Measurements from ENCODE around the gene DROSHA. TPM values are rescaled to one million over a fixed set of nuclear protein-coding genes. Genes with fewer than 3 reads are reported as not detected.
A peak's percentile ranks its signal among the peaks of the same experiment; 100 is the strongest.
"Not testable (repeated sequence)": the region's sequence is repeated elsewhere in the genome, so short reads cannot be mapped to it uniquely, and the experiment has no call there.

Gene DROSHA
- 10 to 100 TPM; 26.2 to 46.0 (median 29.4) TPM for total RNA-seq
- 30.7 TPM for polyA plus RNA-seq
- long read RNA-seq, donor 1, full-length matches to known transcripts = 2 of 28 reads
- long read RNA-seq, donor 1, partial matches to known transcripts = 22 of 28 reads
- long read RNA-seq, donor 1, other reads (novel, unspliced or antisense) = 4 of 28 reads
- long read RNA-seq, donor 2, partial matches to known transcripts = 4 of 7 reads
- long read RNA-seq, donor 2, other reads (novel, unspliced or antisense) = 3 of 7 reads
- long read RNA-seq, donor 3, partial matches to known transcripts = 23 of 27 reads
- long read RNA-seq, donor 3, other reads (novel, unspliced or antisense) = 4 of 27 reads
- long read RNA-seq, donor 4, full-length matches to known transcripts = 1 of 15 reads
- long read RNA-seq, donor 4, partial matches to known transcripts = 6 of 15 reads
- long read RNA-seq, donor 4, other reads (novel, unspliced or antisense) = 8 of 15 reads

- WGBS = under 1% methylated on average over 52 of the region's 52 CpGs
These were observed at the start of gene DROSHA, which contains the start of gene C5orf22 for GRCh38 chr5:31531888-31532547. Gene DROSHA, minus strand, starts transcription at chr5:31532093. Its CDS starts 3,034 bp downstream, at chr5:31529059. Gene C5orf22, plus strand, starts transcription at chr5:31532301. Its CDS starts 92 bp downstream, at chr5:31532393.

GRCh38 chr5:31579558-31579957 is 47.7 kb upstream of the DROSHA start:
- no peak overlapping the region for H3K27ac ChIP-seq (ENCODE audit: low read length)
- H3K9me3 ChIP-seq (ENCODE audit: control insufficient read depth, low read length) = no peaks in the 10 kb centered on the region
- DNase-seq = no peak
- no peaks in the 10 kb centered on the region for H3K27me3 ChIP-seq (ENCODE audit: control insufficient read depth, insufficient read depth)
- intact Hi-C loops (cut with DNase I) = loop anchor here in 1 of 4 donors (10.0 kb wide), 1 partner anchor 505 kb away; no protein-coding TSS in a partner anchor
- H3K4me1 ChIP-seq (ENCODE audit: control insufficient read depth, insufficient read depth, low read length) = no peaks in the 10 kb centered on the region
- ATAC-seq = no peak
- WGBS = 96% methylated on average over 2 of the region's 2 CpGs
- no peak overlapping the region for H3K4me3 ChIP-seq (ENCODE audit: low read length)

More at GRCh38 chr5:31531888-31532547, at the start of gene DROSHA, which contains the start of gene C5orf22:
- Histone ChIP-seq H3K9me3 (ENCODE audit: control insufficient read depth, low read length) (no peaks in the 10 kb centered on the region), H3K4me1 (ENCODE audit: control insufficient read depth, insufficient read depth, low read length) (peaks cover 4% of the 10 kb centered on the region), H3K27ac (ENCODE audit: low read length) (peak within 1 kb of the TSS; percentile 72), H3K27me3 (ENCODE audit: control insufficient read depth, insufficient read depth) (no peaks in the 10 kb centered on the region), H3K4me3 (ENCODE audit: low read length) (peak within 1 kb of the TSS; percentile 97)
- intact Hi-C loops (cut with DNase I) = no loop called here
- ATAC-seq (peak; percentile 99 to 100), DNase-seq (peak; percentile 96 to 98 (median 97))

GRCh38 chr5:31577438-31577837 is 45.5 kb upstream of the DROSHA start:
- Histone ChIP-seq H3K4me3 (ENCODE audit: low read length) (no peak overlapping the region), H3K27me3 (ENCODE audit: control insufficient read depth, insufficient read depth) (no peaks in the 10 kb centered on the region), H3K9me3 (ENCODE audit: control insufficient read depth, low read length) (no peaks in the 10 kb centered on the region), H3K27ac (ENCODE audit: low read length) (no peak overlapping the region), H3K4me1 (ENCODE audit: control insufficient read depth, insufficient read depth, low read length) (no peaks in the 10 kb centered on the region)
- WGBS = 72% methylated on average over 3 of the region's 3 CpGs
- DNase-seq (no peak), ATAC-seq (no peak)
- intact Hi-C loops (cut with DNase I) = loop anchor here in 1 of 4 donors (10.0 kb wide), 1 partner anchor 507 kb away; no protein-coding TSS in a partner anchor

GRCh38 chr5:31574772-31575171 is 42.9 kb upstream of the DROSHA start:
- Histone ChIP-seq H3K27me3 (ENCODE audit: control insufficient read depth, insufficient read depth) (no peaks in the 10 kb centered on the region), H3K9me3 (ENCODE audit: control insufficient read depth, low read length) (no peaks in the 10 kb centered on the region), H3K27ac (ENCODE audit: low read length) (no peak overlapping the region), H3K4me1 (ENCODE audit: control insufficient read depth, insufficient read depth, low read length) (no peaks in the 10 kb centered on the region), H3K4me3 (ENCODE audit: low read length) (no peak overlapping the region)
- WGBS = 82% methylated on average over 4 of the region's 4 CpGs
- intact Hi-C loops (cut with DNase I) = loop anchor here in 1 of 4 donors (10.0 kb wide), 1 partner anchor 510 kb away; no protein-coding TSS in a partner anchor
- DNase-seq = no peak
- ATAC-seq = no peak

- WGBS = 93% methylated on average over 10 of the region's 10 CpGs
- Histone ChIP-seq H3K4me1 (ENCODE audit: control insufficient read depth, insufficient read depth, low read length) (no peaks in the 10 kb centered on the region), H3K4me3 (ENCODE audit: low read length) (no peak overlapping the region), H3K27me3 (ENCODE audit: control insufficient read depth, insufficient read depth) (no peaks in the 10 kb centered on the region), H3K27ac (ENCODE audit: low read length) (no peak overlapping the region), H3K9me3 (ENCODE audit: control insufficient read depth, low read length) (no peaks in the 10 kb centered on the region)
- ATAC-seq (no peak), DNase-seq (no peak)
- intact Hi-C loops (cut with DNase I) = loop anchor here in 1 of 4 donors (10.0 kb wide), 1 partner anchor 511 kb away; no protein-coding TSS in a partner anchor
These were observed 41.7 kb upstream of the DROSHA start for GRCh38 chr5:31573494-31574142.

GRCh38 chr5:31569068-31569467 is 37.2 kb upstream of the DROSHA start:
- Histone ChIP-seq H3K4me3 (ENCODE audit: low read length) (no peak overlapping the region), H3K27me3 (ENCODE audit: control insufficient read depth, insufficient read depth) (no peaks in the 10 kb centered on the region), H3K4me1 (ENCODE audit: control insufficient read depth, insufficient read depth, low read length) (no peaks in the 10 kb centered on the region), H3K9me3 (ENCODE audit: control insufficient read depth, low read length) (no peaks in the 10 kb centered on the region), H3K27ac (ENCODE audit: low read length) (no peak overlapping the region)
- ATAC-seq (no peak), DNase-seq (no peak)
- intact Hi-C loops (cut with DNase I) = loop anchor here in 1 of 4 donors (10.0 kb wide), 1 partner anchor 516 kb away; no protein-coding TSS in a partner anchor

GRCh38 chr5:31568302-31568835 is 36.5 kb upstream of the DROSHA start:
- H3K9me3 ChIP-seq (ENCODE audit: control insufficient read depth, low read length) = no peaks in the 10 kb centered on the region
- intact Hi-C loops (cut with DNase I) = loop anchor here in 1 of 4 donors (10.0 kb wide), 1 partner anchor 516 kb away; no protein-coding TSS in a partner anchor
- H3K4me3 ChIP-seq (ENCODE audit: low read length) = no peak overlapping the region
- no peak overlapping the region for H3K27ac ChIP-seq (ENCODE audit: low read length)
- 95% methylated on average over 1 of the region's 1 CpG for WGBS
- no peak for ATAC-seq
- H3K27me3 ChIP-seq (ENCODE audit: control insufficient read depth, insufficient read depth) = no peaks in the 10 kb centered on the region
- no peak for DNase-seq
- H3K4me1 ChIP-seq (ENCODE audit: control insufficient read depth, insufficient read depth, low read length) = no peaks in the 10 kb centered on the region

- H3K4me3 ChIP-seq (ENCODE audit: low read length); H3K27ac ChIP-seq (ENCODE audit: low read length); H3K4me1 ChIP-seq (ENCODE audit: control insufficient read depth, insufficient read depth, low read length); H3K9me3 ChIP-seq (ENCODE audit: control insufficient read depth, low read length); ATAC-seq; DNase-seq; H3K27me3 ChIP-seq (ENCODE audit: control insufficient read depth, insufficient read depth): not testable (repeated sequence)
- intact Hi-C loops (cut with DNase I) = loop anchor here in 1 of 4 donors (10.0 kb wide), 1 partner anchor 518 kb away; no protein-coding TSS in a partner anchor
- WGBS = 80% methylated on average over 3 of the region's 3 CpGs
These were observed 34.5 kb upstream of the DROSHA start for GRCh38 chr5:31566362-31566761.

GRCh38 chr5:31563216-31563615 is 31.3 kb upstream of the DROSHA start:
- intact Hi-C loops (cut with DNase I) = loop anchor here in 1 of 4 donors (10.0 kb wide), 1 partner anchor 522 kb away; no protein-coding TSS in a partner anchor
- no peak overlapping the region for H3K27ac ChIP-seq (ENCODE audit: low read length)
- DNase-seq (no peak), ATAC-seq (peak in 1 of 2 donors; percentile 45)
- H3K27me3 ChIP-seq (ENCODE audit: control insufficient read depth, insufficient read depth) = no peaks in the 10 kb centered on the region
- 37% methylated on average over 4 of the region's 4 CpGs for WGBS
- no peaks in the 10 kb centered on the region for H3K9me3 ChIP-seq (ENCODE audit: control insufficient read depth, low read length)
- no peak overlapping the region for H3K4me3 ChIP-seq (ENCODE audit: low read length)
- H3K4me1 ChIP-seq (ENCODE audit: control insufficient read depth, insufficient read depth, low read length) = no peaks in the 10 kb centered on the region

- Histone ChIP-seq H3K4me1 (ENCODE audit: control insufficient read depth, insufficient read depth, low read length) (no peaks in the 10 kb centered on the region), H3K9me3 (ENCODE audit: control insufficient read depth, low read length) (no peaks in the 10 kb centered on the region), H3K27ac (ENCODE audit: low read length) (no peak overlapping the region), H3K27me3 (ENCODE audit: control insufficient read depth, insufficient read depth) (no peaks in the 10 kb centered on the region), H3K4me3 (ENCODE audit: low read length) (no peak overlapping the region)
- ATAC-seq = no peak
- 53% methylated on average over 1 of the region's 1 CpG for WGBS
- DNase-seq = no peak
- intact Hi-C loops (cut with DNase I) = loop anchor here in 1 of 4 donors (10.0 kb wide), 1 partner anchor 523 kb away; no protein-coding TSS in a partner anchor
These were observed 30.1 kb upstream of the DROSHA start for GRCh38 chr5:31561946-31562345.

All from right cardiac atrium (tissue), 5 donors.